ENCODE data around the gene SCUBE1. TPM values are rescaled to one million over a fixed set of nuclear protein-coding genes. Genes with fewer than 3 reads are reported as not detected.
A peak's percentile ranks its signal among the peaks of the same experiment; 100 is the strongest.

The SCUBE1 gene
- total RNA-seq, 1 experiment from 2014 or later: not detected

DNA sequence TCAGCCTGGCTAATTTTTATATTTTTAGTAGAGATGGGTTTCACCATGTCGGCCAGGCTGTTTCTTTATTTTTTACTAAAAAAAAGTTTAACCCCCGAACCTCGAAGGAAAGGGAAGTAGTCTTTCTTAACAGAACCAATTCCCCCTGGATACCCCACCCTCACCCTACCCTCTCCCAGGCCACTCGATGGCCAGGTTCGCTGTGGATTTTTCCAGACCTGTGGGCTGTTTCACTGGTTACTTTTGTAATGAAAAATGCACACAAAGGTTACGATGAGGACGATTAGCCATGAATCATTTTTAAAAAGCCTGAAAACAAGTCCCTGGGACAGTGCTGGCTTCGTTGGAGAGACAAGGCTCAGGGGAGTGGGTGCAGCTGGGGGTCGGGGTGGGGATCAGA, 189.3 kb downstream of the SCUBE1 start:
- Histone ChIP-seq H3K27me3 (ENCODE audit: insufficient read depth, low read depth) (no peaks in the 10 kb centered on the region), H2AFZ (no peak overlapping the region), H3K79me2 (ENCODE audit: low read depth) (peaks cover 51% of the 10 kb centered on the region), H4K20me1 (ENCODE audit: insufficient read depth) (peaks cover 21% of the 10 kb centered on the region), H3K27ac (no peak overlapping the region), H3K9me3 (ENCODE audit: insufficient read depth, low read depth) (no peaks in the 10 kb centered on the region), H3K4me1 (replicated peaks; ENCODE audit: insufficient read depth) (peaks cover 20% of the 10 kb centered on the region), H3K4me3 (no peak overlapping the region; the same call in 1 of the 2 replicates), H3K36me3 (ENCODE audit: low read depth) (no peaks in the 10 kb centered on the region), H3K9me2 (ENCODE audit: insufficient read depth) (no peaks in the 10 kb centered on the region), H3K4me2 (peak overlapping the region; percentile 57), H3F3A (ENCODE audit: insufficient read depth, low read depth) (peaks cover 14% of the 10 kb centered on the region)
- DNase-seq: peak in 1 of 2 experiments; percentile 10
- ChIA-PET CTCF (no interaction called here), POLR2A (ENCODE audit: unreplicated experiment) (no interaction called here)
- no TSS peak for BruUV-seq (replicated peaks)
- TF ChIP-seq, protein P1, sequence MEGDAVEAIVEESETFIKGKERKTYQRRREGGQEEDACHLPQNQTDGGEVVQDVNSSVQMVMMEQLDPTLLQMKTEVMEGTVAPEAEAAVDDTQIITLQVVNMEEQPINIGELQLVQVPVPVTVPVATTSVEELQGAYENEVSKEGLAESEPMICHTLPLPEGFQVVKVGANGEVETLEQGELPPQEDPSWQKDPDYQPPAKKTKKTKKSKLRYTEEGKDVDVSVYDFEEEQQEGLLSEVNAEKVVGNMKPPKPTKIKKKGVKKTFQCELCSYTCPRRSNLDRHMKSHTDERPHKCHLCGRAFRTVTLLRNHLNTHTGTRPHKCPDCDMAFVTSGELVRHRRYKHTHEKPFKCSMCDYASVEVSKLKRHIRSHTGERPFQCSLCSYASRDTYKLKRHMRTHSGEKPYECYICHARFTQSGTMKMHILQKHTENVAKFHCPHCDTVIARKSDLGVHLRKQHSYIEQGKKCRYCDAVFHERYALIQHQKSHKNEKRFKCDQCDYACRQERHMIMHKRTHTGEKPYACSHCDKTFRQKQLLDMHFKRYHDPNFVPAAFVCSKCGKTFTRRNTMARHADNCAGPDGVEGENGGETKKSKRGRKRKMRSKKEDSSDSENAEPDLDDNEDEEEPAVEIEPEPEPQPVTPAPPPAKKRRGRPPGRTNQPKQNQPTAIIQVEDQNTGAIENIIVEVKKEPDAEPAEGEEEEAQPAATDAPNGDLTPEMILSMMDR (conservative IDR thresholded peaks at IDR 0.05): no peak
- TF ChIP-seq EZH2 (IDR thresholded peaks at IDR 0.05; ENCODE audit: low read depth): no peak
- intact Hi-C loops (cut with micrococcal nuclease; ENCODE audit: unreplicated experiment): loop anchor here (5.0 kb wide), 1 partner anchor 33 kb away; the partner anchor contains the start of gene TTLL12

DNA sequence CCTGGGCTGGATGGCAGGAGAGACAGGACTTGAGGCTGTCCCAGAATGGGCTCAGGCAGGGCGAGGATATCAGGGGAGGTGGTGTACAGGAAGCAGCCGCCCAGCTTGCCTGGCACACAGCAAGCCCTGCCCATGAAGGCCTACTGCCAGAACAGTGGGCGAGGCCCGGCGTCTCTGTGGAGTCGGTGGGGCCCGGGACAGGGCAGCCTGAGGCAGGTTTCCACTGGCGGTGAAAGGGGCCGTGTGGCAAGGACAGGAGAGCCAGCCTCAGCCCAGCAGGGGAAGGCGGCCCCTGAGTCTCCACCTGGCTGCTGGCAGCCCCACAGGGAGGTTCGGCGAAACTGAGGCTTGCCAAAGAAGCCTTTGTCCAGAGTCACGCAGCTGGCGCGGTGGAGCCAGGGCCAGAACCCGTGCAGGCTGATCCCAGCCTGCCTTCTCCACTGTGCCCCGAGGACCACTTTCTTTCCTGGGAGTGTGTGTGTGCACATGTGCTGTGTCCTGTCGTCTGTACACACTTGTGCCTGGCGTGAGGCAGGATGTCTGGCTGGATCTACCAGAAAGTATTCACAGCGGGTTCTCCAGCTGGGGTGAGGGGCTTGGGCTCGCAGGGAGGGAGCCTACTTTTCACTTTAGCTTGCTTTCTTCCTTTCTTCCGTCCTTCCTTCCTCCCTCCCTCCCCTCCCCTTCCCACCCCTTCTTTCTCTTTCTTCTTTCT, 190.7 kb downstream of the SCUBE1 start:
- no peaks in the 10 kb centered on the region for H3K9me2 ChIP-seq (ENCODE audit: insufficient read depth)
- TF ChIP-seq, protein P1 (conservative IDR thresholded peaks at IDR 0.05): no peak
- TF ChIP-seq EZH2 (IDR thresholded peaks at IDR 0.05; ENCODE audit: low read depth): no peak
- ChIA-PET POLR2A (ENCODE audit: unreplicated experiment) (interaction anchor here (1.0 kb wide), 1 partner anchor 32 kb away, joined by 3 read pairs; no protein-coding TSS in a partner anchor), CTCF (no interaction called here)
- peak; percentile 66 to 71 for DNase-seq
- H3F3A ChIP-seq (ENCODE audit: insufficient read depth, low read depth): peaks cover 14% of the 10 kb centered on the region; the same call in 1 of the 2 replicates
- H3K79me2 ChIP-seq (ENCODE audit: low read depth): peaks cover 44% of the 10 kb centered on the region
- H2AFZ ChIP-seq: peak overlapping the region; percentile 93
- no peaks in the 10 kb centered on the region for H3K27me3 ChIP-seq (ENCODE audit: insufficient read depth, low read depth)
- H3K9me3 ChIP-seq (ENCODE audit: insufficient read depth, low read depth): no peaks in the 10 kb centered on the region
- H3K4me2 ChIP-seq: peak overlapping the region; percentile 99
- peaks cover 8% of the 10 kb centered on the region for H4K20me1 ChIP-seq (ENCODE audit: insufficient read depth)
- peak overlapping the region; percentile 88 for H3K4me3 ChIP-seq
- intact Hi-C loops (cut with micrococcal nuclease; ENCODE audit: unreplicated experiment): loop anchor here (5.0 kb wide), 1 partner anchor 35 kb away; the partner anchor contains the start of gene TTLL12
- no peaks in the 10 kb centered on the region for H3K36me3 ChIP-seq (ENCODE audit: low read depth)
- no TSS peak for BruUV-seq (replicated peaks)
- H3K27ac ChIP-seq: peak overlapping the region; percentile 45
- H3K4me1 ChIP-seq (replicated peaks; ENCODE audit: insufficient read depth): peaks cover 20% of the 10 kb centered on the region

DNA sequence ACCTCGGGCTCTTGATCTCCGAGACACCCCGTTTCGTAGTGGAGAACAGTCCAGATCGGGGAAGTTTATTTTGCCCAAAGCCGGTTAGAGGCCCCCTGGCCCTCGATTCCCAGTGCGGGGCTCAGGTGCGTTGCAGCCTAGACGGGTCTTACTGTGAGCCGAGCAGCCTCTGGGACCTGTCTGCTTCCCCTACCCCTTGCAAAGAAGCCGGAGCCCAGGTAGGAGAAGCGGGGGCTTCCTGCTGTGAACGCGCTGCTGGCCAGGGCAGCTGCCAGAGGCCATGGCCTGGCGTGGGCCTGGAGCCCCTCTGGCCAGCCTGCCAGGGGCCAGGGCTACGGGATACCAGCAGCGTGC, 191.2 kb downstream of the SCUBE1 start:
- H3K79me2 ChIP-seq (ENCODE audit: low read depth): peaks cover 41% of the 10 kb centered on the region
- H3K9me2 ChIP-seq (ENCODE audit: insufficient read depth): no peaks in the 10 kb centered on the region
- no peaks in the 10 kb centered on the region for H3K27me3 ChIP-seq (ENCODE audit: insufficient read depth, low read depth)
- no peak for TF ChIP-seq EZH2 (IDR thresholded peaks at IDR 0.05; ENCODE audit: low read depth)
- TF ChIP-seq, protein P1 (conservative IDR thresholded peaks at IDR 0.05): peak; percentile 28; the same call in 1 of the 2 replicates
- peak overlapping the region; percentile 99 for H3K4me2 ChIP-seq
- H3F3A ChIP-seq (ENCODE audit: insufficient read depth, low read depth): peaks cover 14% of the 10 kb centered on the region; the same call in 1 of the 2 replicates
- BruUV-seq (replicated peaks): no TSS peak
- H2AFZ ChIP-seq: peak overlapping the region; percentile 93
- H3K4me3 ChIP-seq: peak overlapping the region; percentile 88
- H3K9me3 ChIP-seq (ENCODE audit: insufficient read depth, low read depth): no peaks in the 10 kb centered on the region
- ChIA-PET POLR2A (ENCODE audit: unreplicated experiment) (interaction anchor here (1.0 kb wide), 1 partner anchor 33 kb away, joined by 3 read pairs; no protein-coding TSS in a partner anchor), CTCF (no interaction called here)
- peaks cover 20% of the 10 kb centered on the region for H3K4me1 ChIP-seq (replicated peaks; ENCODE audit: insufficient read depth)
- H3K36me3 ChIP-seq (ENCODE audit: low read depth): no peaks in the 10 kb centered on the region
- H3K27ac ChIP-seq: peak overlapping the region; percentile 45; the same call in 1 of the 2 replicates
- peaks cover 4% of the 10 kb centered on the region for H4K20me1 ChIP-seq (ENCODE audit: insufficient read depth)
- peak in 1 of 2 experiments; percentile 26 for DNase-seq
- intact Hi-C loops (cut with micrococcal nuclease; ENCODE audit: unreplicated experiment): loop anchor here (5.0 kb wide), 1 partner anchor 35 kb away; the partner anchor contains the start of gene TTLL12

All from PC-9 (cell line).